ENCODE data around the gene XCR1.
"Not testable (repeated sequence)": the region's sequence is repeated elsewhere in the genome, so short reads cannot be mapped to it uniquely, and the experiment has no call there.

The XCR1 gene

DNA sequence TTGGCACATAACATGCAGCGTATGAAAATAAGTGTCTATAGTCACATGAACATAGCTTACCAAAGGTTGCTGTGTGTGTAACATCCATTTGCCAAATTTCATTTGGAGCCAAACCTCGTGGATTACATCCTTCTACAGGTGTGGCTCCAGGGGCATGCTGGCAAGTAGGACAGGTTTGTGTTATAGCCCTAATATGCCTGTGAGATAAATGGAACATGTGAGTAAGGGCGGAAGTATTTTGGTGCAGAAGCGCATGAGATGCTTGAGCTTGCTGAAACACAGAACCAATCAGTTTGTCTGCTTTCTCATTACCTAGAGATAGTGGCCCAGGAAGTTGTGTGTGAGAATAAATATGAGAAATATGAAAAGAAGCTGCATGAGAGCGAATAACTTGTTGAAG lies 21.8 kb upstream of the XCR1 start:
- in situ Hi-C loops (cut with HindIII; ENCODE audit: low sequenced_read_pairs) = no loop called here

DNA sequence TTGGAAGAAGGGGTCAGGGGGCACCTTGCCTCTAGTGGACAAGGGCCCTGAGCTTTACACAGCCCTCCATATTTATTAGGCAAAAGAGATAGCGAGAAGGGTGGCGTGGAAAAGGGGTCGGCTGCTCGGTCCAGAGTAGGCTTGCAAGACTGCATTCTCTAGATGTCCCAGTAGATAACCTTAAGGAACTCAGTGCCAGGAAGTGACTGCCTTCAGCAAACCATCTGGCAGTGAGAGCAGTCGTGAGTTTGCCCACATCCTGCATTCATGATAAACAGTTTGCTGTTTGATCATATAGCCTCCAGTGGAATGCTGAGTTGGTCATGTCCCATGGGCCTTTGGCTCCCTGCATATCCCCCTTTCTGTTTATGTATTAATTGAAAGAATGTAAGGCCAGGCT lies 18.9 kb upstream of the XCR1 start:
- in situ Hi-C loops (cut with HindIII; ENCODE audit: low sequenced_read_pairs) = not testable (repeated sequence)

DNA sequence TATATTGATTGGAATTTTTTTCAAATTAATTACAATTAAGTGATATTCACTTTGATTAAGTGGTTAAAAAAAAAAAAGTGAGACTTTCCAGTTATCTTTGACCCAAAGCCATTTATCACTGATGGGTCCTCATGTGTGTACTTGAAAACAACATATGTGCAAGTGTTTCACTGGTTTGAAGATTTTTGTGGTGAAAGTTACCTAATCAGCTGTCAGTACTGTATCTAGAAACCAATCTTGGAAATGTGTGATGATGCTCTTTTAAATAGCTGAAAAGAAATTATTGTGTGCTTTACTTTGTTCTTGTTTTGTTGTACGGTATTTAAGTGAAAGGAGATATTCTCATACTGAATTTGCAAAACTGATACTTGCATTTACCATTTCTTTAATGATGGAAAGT lies 11.6 kb upstream of the XCR1 start:
- in situ Hi-C loops (cut with HindIII; ENCODE audit: low sequenced_read_pairs) = no loop called here

DNA sequence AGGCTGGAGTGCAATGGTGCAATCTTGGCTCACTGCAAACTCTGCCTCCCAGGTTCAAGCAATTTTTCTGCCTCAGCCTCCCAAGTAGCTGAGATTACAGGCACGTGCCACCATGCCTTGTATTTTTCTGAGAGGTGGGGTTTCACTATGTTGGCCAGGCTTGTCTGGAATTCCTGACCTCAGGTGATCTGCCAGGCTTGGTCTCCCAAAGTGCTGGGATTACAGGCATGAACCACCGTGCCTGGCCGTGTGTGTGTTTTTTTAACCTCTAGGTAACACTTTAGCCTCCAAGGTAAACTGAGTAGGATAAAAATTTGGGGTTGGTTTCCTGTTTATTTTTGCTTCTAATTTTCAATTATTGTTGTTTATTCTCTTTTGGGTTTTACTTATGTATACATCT lies 10.8 kb upstream of the XCR1 start:
- in situ Hi-C loops (cut with HindIII; ENCODE audit: low sequenced_read_pairs) = not testable (repeated sequence)

DNA sequence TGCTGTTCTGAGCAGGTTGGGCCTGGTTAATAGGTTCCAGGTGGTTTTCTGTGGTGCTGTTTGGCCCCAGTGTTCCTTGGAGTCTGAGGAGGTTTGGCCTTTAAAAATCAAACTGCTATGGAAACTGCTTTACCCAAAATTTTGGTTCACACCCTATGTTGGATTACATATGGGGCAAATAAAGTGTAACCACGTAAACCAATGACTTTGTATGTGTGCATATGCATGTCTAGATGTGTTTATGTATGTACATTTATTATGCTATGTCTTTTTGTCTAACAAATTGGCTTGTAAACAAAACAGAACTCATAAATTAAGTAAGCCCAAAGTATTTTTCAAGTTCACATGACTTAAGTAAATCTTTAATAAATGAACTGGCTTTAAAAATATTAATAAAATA lies 8.9 kb upstream of the XCR1 start:
- in situ Hi-C loops (cut with HindIII; ENCODE audit: low sequenced_read_pairs) = no loop called here

DNA sequence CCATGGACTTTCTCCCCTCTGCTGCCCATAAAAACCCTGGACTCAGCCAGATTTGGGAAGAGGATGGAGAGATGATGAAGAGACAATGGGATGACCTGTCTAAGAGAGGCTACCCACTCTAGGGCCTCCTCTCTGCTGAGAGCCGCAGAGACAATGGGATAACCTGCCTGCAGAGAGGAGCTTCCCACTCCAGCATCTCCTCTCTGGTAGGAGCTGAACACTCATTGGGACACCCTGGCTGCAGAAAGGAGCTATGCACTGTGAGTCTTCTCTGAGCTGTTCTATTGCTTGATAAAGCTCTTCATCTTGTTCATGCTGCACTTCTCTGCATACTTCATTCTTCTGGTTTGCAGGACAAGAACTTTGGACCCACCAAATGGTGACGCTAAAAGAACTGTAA lies 4.5 kb upstream of the XCR1 start:
- in situ Hi-C loops (cut with HindIII; ENCODE audit: low sequenced_read_pairs) = loop anchor here (5.0 kb wide), 1 partner anchor 46 kb away; no protein-coding TSS in a partner anchor

DNA sequence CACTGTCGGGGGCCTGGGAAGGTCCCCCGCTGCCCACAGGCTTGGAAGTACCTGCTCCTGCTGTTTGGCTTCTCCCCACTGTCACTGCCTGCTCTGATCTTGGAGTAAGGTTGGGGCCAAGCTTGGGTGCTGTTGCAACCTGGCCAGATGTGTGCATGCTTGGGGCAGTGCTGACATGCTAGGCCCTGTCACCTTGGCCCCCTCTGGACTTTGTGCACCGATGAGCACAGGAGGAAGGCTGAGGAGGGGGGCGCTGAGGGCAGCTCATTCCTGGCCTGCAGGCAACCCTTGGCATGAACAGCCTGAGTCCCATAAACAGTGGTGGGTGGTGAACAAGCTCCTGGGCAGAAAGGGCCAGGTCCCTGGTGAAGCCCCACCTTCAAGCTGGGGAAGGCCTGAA lies 4.0 kb upstream of the XCR1 start:
- in situ Hi-C loops (cut with HindIII; ENCODE audit: low sequenced_read_pairs) = loop anchor here (5.0 kb wide), 1 partner anchor 46 kb away; no protein-coding TSS in a partner anchor

DNA sequence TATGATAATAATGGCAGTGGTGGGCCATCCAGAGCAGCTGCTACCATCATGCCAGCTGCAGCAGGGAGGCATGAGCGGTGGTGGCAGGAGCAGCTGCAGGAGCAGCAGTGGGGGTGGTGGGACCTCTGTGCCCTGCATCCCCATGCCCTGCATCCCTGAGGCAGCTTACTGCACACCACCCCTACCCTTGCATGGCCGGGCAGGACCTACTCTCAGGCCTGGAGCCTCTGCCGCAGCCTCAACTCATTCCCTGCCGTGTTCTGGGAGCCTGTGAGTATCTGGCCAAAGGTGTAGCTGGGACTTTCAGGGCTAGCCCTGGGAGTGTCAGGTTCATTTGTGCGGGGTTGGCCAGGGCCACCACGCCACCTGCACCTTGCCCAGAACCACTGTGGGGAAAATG lies 3.3 kb upstream of the XCR1 start:
- in situ Hi-C loops (cut with HindIII; ENCODE audit: low sequenced_read_pairs) = loop anchor here (5.0 kb wide), 1 partner anchor 47 kb away; no protein-coding TSS in a partner anchor

DNA sequence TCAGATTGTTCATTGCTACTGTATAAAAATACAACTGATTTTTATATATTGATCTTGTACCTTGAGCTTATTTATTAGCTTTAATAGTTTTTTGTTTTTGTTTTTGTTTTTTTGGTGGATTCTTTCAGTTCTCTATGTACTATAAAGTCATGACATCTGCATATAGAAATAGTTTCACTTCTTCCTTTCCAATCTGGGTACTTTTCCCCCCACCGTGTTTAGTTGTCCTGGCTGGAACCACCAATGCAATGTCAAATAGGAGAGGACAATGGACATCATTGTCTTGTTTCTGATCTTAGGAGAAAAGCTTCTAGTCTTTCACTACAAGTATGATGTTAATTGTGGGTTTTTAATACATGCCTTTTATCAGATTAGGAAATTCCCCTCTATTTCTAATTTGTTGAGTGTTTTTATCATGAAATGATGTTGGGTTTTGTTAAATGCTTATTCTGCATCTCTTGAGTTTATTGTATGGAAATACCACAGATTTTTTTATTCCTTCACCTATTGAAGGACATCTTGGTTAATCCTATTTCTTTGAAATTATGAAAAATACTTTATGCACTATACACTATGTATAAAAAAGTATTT lies 2.8 kb upstream of the XCR1 start:
- in situ Hi-C loops (cut with HindIII; ENCODE audit: low sequenced_read_pairs) = loop anchor here (5.0 kb wide), 1 partner anchor 47 kb away; no protein-coding TSS in a partner anchor

DNA sequence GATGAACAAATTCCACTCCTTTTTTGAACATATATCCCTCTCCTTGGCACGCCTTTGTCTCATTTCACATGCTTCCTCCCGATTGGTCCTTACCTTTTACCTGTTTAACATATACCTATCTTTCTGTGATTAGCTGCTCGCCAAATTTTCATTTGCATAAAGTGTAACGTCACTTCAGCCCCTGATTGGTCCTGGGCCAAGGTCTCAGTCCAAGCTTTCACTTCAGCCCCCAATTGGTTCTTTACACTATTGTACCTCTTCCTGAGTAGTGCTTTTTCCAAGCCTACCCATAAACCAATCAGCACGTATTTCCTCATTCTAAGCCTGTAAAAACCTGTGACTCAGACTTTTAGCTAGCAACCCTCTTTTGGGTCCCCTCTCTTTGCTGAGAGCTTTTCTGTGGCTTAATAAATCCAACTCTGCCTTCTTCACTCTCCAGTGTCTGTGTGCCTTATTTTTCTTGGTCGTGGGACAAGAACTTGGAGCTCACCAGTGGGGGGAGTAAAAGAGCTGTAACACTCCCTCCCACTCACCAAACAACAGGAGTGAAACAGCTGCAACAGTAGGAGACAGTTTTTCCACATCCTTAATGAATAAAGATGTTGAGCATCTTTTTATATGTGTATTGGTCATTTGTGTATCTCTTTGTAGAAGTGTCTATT lies 584 bp upstream of the XCR1 start:
- in situ Hi-C loops (cut with HindIII; ENCODE audit: low sequenced_read_pairs) = no loop called here

DNA sequence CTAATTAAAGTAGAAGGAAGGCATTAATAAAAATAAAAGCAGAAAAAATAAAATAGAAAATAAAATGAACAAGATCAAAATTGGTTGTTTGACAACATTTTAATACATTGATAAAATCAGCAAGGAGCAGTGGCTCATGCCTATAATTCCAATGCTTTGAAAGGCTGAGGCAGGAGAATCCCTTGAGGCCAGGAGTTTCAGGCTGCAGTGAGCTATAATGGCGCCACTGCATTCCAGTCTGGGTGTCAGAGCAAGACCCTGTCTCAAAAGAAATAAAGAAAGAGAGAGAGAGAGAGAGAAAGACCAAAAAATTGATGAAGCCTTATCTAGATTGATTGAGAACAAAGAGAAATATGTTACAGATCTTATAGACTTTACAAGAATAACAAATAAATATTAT lies 2.1 kb downstream of the XCR1 start:
- in situ Hi-C loops (cut with HindIII; ENCODE audit: low sequenced_read_pairs) = no loop called here

DNA sequence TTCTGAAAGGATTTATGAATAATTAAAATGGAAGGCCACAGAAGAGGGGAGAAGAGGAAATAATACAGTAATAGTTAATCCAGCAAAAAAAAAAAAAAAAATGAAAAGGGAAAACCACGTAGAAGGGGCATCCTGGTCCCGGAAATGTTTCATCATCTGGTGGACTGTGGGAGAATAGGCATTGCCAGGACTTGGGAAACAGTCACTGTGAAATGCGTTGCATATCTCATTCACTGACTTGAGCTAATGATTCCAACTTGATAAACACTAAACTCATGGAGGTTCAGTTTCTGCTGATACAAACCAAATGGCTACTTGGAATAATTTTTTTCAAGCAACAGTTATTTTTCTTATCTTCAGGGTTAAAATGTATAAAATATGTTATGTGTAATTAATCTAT lies 3.2 kb downstream of the XCR1 start:
- in situ Hi-C loops (cut with HindIII; ENCODE audit: low sequenced_read_pairs) = no loop called here

DNA sequence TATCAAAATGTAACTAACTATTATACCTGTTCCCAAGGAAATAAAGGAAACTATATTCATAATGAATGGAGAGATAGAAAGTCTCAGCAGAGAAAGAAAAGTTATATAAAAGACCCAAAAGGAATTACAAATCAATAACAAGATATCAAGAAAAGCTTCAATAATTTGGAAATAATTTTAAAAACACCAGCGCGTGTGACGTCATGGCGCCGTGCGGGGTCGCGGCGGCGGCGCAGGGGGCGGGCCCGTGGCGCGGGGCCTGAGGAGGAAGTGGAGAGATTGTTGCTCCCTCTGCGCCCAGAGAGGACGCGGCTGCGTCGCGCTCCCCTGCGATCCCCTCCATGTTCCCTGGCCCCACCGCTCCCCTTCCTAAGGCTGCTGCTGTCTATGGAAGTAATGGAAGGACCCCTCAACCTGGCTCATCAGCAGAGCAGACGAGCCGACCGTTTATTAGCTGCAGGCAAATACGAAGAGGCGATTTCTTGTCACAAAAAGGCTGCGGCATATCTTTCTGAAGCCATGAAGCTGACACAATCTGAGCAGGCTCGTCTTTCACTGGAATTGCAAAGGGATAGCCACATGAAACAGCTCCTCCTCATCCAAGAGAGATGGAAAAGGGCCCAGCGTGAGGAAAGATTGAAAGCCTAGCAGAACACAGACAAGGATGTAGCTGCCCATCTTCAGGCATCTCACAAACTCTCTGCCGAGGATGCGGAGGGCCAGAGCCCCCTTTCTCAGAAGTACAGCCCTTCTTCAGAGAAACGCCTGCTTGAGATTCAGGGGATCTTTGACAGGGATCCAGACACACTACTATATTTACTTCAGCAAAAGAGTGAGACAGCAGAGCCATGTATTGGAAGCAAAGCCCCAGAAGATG lies 4.1 kb downstream of the XCR1 start:
- in situ Hi-C loops (cut with HindIII; ENCODE audit: low sequenced_read_pairs) = no loop called here

DNA sequence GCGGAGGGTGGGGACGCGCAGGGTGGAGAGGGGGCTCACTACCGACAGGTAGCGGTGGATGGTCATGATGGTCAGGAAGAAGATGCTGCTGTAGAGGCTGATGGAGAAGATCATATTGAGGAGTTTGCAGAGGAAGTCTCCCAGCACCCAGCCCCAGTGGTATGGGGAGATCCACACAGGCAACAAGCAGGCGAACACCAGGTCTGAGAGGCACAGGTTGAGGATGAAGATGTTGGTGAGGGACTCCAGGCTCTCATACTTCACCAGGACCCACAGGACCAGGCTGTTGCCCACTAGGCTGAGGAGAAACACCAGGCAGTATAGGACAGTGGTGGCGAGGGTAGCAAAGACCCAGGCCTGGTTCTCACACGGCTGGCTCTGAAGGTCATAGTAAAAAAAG lies 5.8 kb downstream of the XCR1 start:
- in situ Hi-C loops (cut with HindIII; ENCODE audit: low sequenced_read_pairs) = no loop called here

DNA sequence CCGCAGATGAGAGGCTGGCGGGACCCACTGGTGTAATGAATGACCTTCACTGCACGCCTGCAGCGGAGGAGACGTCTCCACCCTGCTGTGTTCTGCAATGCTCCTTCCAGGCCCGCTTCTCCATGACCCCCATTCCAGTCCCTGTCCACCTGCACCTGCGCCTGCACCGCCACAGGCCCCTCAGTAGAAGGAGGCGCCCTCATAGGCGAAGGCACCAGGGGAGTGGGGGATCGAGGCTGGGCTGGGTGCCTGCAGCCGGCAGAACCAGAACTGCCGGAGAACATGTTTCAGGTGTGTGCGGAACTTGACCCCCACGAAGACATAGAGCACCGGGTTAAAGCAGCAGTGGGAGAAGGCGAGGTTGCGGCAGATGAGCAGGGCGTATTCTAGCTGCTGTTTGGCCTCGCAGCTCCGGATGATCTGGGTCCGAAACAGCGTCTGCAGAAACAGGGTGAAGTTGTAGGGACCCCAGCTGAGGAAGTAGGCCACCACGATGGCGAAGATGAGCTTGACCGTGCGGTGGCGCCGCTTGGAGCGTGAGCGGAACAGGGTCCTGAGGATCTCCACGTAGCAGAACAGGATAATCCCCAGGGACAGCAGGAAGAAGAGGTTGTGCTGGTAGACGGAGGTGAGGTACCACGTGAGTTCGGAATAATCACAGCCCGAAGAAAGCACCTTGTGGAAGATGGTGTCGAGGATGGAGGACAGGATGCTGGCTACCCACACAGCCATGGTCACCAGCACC lies 6.3 kb downstream of the XCR1 start:
- in situ Hi-C loops (cut with HindIII; ENCODE audit: low sequenced_read_pairs) = no loop called here

DNA sequence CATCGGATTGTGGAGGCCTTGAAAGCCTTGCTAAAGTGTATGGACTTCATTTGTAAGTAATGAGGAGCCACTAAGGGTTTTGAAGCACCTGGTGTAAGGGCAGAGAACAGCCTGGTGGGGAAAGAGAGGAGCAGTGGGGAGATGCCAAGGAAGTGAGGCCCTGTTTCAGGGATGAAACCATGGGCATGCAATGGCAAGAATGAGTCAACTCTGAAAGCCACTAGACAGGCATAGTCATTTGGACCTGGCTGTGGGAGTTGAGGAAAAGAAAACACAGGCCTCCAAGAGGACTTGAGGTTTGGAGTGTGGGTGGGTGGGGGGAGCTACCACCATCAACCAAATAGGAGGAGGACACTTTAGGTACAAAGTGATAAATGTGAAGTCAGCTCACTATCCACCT lies 7.6 kb downstream of the XCR1 start:
- in situ Hi-C loops (cut with HindIII; ENCODE audit: low sequenced_read_pairs) = loop anchor here (5.0 kb wide), 1 partner anchor 37 kb away; no protein-coding TSS in a partner anchor

DNA sequence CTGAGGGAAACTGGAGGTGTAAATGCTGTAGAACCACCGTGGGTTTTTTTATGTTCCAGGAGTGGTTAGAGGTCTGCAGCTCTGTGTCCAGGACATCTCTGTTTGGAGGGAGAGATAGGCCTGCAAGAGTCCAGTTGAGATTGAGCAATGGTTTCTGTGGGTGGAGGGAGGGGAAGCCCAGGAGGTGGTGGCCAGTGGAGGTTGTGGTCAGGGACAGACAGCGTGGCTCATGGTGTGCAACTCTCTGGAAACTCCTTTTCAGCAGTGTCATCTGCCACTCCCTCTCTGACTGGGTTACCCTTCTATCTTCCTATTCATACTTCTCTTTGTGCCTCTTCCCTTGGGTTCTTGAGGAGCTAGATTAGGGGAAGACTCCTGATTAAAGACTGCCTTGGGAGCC lies 9.6 kb downstream of the XCR1 start:
- in situ Hi-C loops (cut with HindIII; ENCODE audit: low sequenced_read_pairs) = loop anchor here (5.0 kb wide), 1 partner anchor 35 kb away; no protein-coding TSS in a partner anchor

DNA sequence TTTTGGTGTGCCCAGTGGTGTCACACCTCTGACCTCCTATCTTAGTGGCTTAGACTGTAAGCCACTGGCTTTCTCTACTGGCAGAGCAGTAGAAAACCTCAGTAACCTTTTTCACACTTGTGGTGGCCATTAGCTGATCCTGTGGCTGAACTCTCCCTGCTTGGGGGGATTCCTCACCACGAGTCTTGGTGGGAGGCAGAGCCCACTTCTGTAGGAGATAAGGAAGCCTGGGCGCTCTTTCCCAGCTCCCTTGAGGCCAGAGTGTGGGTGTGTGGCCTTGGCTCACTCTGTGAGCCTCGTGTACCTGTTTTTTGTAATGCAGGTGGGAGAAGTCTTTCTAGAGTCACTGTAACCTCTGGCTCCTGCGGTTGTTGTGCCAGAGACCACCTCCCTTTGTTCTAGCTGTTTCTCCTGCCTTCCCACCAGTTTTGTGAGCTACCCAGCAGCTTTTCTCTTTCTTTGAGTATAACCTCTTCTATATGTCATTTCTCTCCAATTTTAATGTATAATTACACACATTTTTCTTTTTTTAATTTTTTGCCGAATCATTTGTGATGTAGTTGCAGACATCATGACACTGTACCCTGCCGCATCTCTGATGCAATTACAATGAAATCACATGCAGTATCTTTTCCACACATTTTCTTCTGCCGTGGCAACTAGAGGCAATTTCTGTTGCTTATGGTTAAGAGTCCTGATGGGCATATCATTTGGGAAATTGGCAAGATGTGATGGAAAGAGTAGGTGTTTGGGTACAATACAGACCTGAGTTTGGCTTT lies 13.8 kb downstream of the XCR1 start:
- in situ Hi-C loops (cut with HindIII; ENCODE audit: low sequenced_read_pairs) = no loop called here

DNA sequence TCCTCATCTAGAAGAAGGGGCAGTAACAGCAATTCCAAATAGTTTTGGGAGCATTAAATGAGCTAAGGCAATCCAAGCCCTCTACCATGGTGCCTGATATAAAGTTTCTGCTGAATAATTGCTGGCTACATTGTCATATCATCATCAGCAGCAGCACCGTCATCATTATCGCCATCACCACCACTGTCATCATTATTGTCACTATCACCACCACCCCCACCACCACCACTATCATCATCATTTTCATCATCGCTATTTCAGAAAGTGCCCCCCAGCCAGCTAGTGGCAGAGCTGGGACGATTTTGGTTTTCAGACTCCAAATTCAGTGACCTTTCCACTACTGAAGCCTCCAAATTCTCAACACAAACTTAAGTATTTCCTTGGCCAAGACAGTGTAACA lies 15.0 kb downstream of the XCR1 start:
- in situ Hi-C loops (cut with HindIII; ENCODE audit: low sequenced_read_pairs) = no loop called here

DNA sequence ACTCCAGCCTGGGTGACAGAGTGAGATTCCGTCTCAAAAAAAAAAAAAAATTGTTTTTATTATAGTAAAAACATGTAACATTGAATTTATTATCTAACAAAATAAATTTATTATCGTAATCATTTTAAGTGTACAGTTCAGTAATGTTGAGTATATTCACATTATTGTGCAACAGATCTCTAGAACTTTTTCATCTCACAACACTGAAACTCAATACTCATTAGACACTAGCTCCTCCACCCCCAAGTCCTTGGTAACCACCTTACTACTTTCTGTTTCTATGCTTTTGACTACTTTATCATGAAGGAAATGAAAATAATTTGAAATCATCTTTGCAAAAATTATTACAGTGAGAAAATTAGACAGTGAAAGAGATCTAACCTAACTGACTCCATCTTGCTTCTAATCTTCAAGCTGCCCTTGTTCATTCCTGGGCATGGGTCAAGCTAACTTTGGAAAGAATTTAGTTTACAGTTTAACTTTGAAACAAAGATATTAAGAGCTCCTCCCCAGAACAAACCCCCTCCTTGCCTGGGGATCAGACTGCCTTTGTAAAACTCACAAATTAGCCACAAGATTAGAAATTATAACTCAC lies 16.7 kb downstream of the XCR1 start:
- in situ Hi-C loops (cut with HindIII; ENCODE audit: low sequenced_read_pairs) = no loop called here

Data from DLD1 (cell line).